Gastroesophageal sphincter (tissue), 4 donors: ENCODE results near the gene PES1. TPM values are rescaled to one million over a fixed set of nuclear protein-coding genes. Genes with fewer than 3 reads are reported as not detected.
"Not testable (repeated sequence)": the region's sequence is repeated elsewhere in the genome, so short reads cannot be mapped to it uniquely, and the experiment has no call there.

Experiments used
- ATAC-seq: fragments of 150-250 bp; one replicate; pipeline ENCODE4 v1.9.1; 2016; ENCODE audit warnings: mild to moderate bottlenecking, moderate library complexity
- H3K27ac ChIP-seq, 4 donors: fragments of 200-600 bp; sonication (generic) in 3 of 4; 1 replicate in 3 of 4; 2 replicates in 1 of 4; pipeline ENCODE4 v1.5.1; 2016 to 2019
- H3K27me3 ChIP-seq: fragments of 200-600 bp; sonication (generic); one replicate; pipeline ENCODE4 v1.5.1; 2019
- H3K36me3 ChIP-seq, 2 donors: fragments of 200-600 bp; sonication (generic); one replicate each; pipeline ENCODE4 v1.5.1; 2019; ENCODE audit warnings: control low read depth in 1 of 2
- H3K4me1 ChIP-seq, 3 donors: fragments of 200-600 bp; sonication (generic); 1 replicate in 2 of 3; 2 replicates in 1 of 3; pipeline ENCODE4 v1.5.1; 2016 to 2019; ENCODE audit warnings: control low read depth in 2 of 3
- H3K4me3 ChIP-seq, 2 donors: fragments of 200-600 bp; sonication (generic); one replicate each; pipeline ENCODE4 v1.5.1; 2019; ENCODE audit warnings: mild to moderate bottlenecking in 1 of 2, moderate library complexity in 1 of 2
- H3K9me3 ChIP-seq, 3 donors: fragments of 200-600 bp; sonication (generic); one replicate each; pipeline ENCODE4 v1.5.1; 2017 to 2019; ENCODE audit warnings: control low read depth in 2 of 3
- EP300 ChIP-seq: sonication (generic); formaldehyde crosslinking; IDR thresholded peaks from one replicate; pipeline ENCODE4 v1.6.1; 2017; ENCODE audit warnings: antibody characterized with exemption, mild to moderate bottlenecking
- POLR2A ChIP-seq, 2 donors: fragments of 450-650 bp; IDR thresholded peaks; one replicate each; pipeline ENCODE4 v1.6.1; 2017; ENCODE audit warnings: antibody characterized with exemption in 2 of 2, mild to moderate bottlenecking in 2 of 2, moderate library complexity in 1 of 2
- POLR2AphosphoS5 ChIP-seq: sonication (generic); formaldehyde crosslinking; IDR thresholded peaks from one replicate; pipeline ENCODE4 v1.6.1; 2017; ENCODE audit warnings: antibody characterized with exemption
- WGBS, 2 donors: methylation state at CpG; one replicate each; pipeline ENCODE4 v1.1.5; 2018; ENCODE audit warnings: low coverage in 1 of 2; 5-methylcytosine and 5-hydroxymethylcytosine counted together
- total RNA-seq, 4 donors: library from RNA; depleted of rRNA; stranded (reverse); fragments of >200 nt; gene quantifications; one replicate each; pipeline ENCODE4 v1.1.0, GENCODE V29; 2016
- TF ChIP-seq, protein P1 (sequence below), 4 experiments: fragments of 200-600 bp in 2 of 4; fragments of 450-650 bp in 2 of 4; sonication (generic) in 1 of 4; IDR thresholded peaks; one replicate each; pipeline ENCODE4 v1.5.1; 2017 to 2019; ENCODE audit warnings: antibody characterized with exemption in 4 of 4, mild to moderate bottlenecking in 2 of 4, moderate library complexity in 2 of 4

Gene PES1
- total RNA-seq, 4 donors from 2014 or later = 35.5 to 48.9 (median 39.8) TPM

- WGBS, 2 donors = 37 to 44% methylated on average over 3 to 5 of the region's 10 CpGs
- no peak for ATAC-seq
- TF ChIP-seq POLR2AphosphoS5 = no peak
- TF ChIP-seq EP300 = no peak
- TF ChIP-seq POLR2A (IDR thresholded peaks at IDR 0.05) = no peak
- TF ChIP-seq, protein P1, sequence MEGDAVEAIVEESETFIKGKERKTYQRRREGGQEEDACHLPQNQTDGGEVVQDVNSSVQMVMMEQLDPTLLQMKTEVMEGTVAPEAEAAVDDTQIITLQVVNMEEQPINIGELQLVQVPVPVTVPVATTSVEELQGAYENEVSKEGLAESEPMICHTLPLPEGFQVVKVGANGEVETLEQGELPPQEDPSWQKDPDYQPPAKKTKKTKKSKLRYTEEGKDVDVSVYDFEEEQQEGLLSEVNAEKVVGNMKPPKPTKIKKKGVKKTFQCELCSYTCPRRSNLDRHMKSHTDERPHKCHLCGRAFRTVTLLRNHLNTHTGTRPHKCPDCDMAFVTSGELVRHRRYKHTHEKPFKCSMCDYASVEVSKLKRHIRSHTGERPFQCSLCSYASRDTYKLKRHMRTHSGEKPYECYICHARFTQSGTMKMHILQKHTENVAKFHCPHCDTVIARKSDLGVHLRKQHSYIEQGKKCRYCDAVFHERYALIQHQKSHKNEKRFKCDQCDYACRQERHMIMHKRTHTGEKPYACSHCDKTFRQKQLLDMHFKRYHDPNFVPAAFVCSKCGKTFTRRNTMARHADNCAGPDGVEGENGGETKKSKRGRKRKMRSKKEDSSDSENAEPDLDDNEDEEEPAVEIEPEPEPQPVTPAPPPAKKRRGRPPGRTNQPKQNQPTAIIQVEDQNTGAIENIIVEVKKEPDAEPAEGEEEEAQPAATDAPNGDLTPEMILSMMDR (IDR thresholded peaks at IDR 0.05) = no peak
These were observed 30.1 kb downstream of the PES1 start for GRCh38 chr22:30561402-30562189.

GRCh38 chr22:30560643-30561202 lies 31.0 kb downstream of the PES1 start:
- H3K4me1 ChIP-seq, H3K4me3 ChIP-seq, H3K27ac ChIP-seq, H3K36me3 ChIP-seq, H3K9me3 ChIP-seq, ATAC-seq: not testable (repeated sequence)
- H3K27me3 ChIP-seq = peaks cover 12% of the 10 kb centered on the region
- 83 to 94% methylated on average over 2 to 7 of the region's 11 CpGs for WGBS, 2 donors

More at GRCh38 chr22:30561402-30562189, 30.1 kb downstream of the PES1 start:
- H3K4me1 ChIP-seq = no peaks in the 10 kb centered on the region
- no peaks in the 10 kb centered on the region for H3K9me3 ChIP-seq
- no peak overlapping the region for H3K27ac ChIP-seq
- H3K4me3 ChIP-seq = no peak overlapping the region
- no peaks in the 10 kb centered on the region for H3K36me3 ChIP-seq
- H3K27me3 ChIP-seq = peaks cover 15% of the 10 kb centered on the region

DNA sequence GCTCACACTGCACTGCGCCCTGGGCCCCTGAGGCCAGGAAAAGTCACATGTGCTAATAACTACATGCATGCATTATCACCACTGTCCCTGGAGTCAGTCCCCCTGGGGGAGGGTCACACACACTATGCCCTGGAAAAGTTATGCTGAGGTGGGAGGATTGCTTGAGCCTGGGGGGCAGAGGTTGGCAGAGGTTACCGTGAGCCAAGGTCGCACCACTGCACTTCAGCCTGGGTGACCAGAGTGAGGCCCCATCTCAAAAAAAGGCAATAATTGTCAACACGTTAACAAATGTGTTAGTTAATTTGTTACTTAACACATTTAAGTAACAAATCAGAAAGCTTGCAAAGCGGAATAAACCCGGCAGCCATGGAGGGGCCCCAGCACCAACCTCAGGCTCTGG lies 31.8 kb downstream of the PES1 start:
- ATAC-seq = no peak
- peaks cover 12% of the 10 kb centered on the region for H3K27me3 ChIP-seq
- no peak overlapping the region for H3K4me3 ChIP-seq
- WGBS, 2 donors = 87 to 90% methylated on average over 2 to 5 of the region's 6 CpGs
- no peak overlapping the region for H3K27ac ChIP-seq
- TF ChIP-seq, protein P1 (IDR thresholded peaks at IDR 0.05) = no peak
- TF ChIP-seq POLR2A (IDR thresholded peaks at IDR 0.05) (no peak), POLR2AphosphoS5 (no peak), EP300 (no peak)
- H3K4me1 ChIP-seq = no peaks in the 10 kb centered on the region
- no peaks in the 10 kb centered on the region for H3K9me3 ChIP-seq
- H3K36me3 ChIP-seq = peaks cover 0 to 10% of the 10 kb centered on the region in 2 donors

DNA sequence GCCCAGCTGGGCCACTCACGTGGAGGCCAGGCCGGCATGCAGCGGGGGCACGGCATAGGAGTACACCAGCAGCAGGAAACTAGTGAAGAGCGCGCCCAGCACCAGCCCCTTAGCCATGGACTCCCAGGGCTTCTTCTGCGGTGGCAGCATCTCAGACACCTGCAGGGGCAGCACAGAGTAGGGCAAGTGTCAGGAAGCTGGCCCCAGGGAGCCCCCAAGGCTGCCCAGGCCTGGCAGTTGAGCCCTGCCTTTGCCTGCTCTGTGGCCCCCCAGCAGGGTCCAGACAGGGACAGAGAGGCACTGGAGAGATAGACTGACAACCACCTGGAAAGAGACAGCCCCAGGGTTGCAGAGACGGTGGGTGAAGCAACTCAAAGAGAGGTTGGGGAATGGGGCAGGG lies 34.5 kb downstream of the PES1 start:
- Histone ChIP-seq H3K27me3 (peaks cover 11% of the 10 kb centered on the region), H3K36me3 (peaks cover 0 to 11% of the 10 kb centered on the region in 2 donors), H3K27ac (no peak overlapping the region), H3K4me3 (no peak overlapping the region), H3K4me1 (no peaks in the 10 kb centered on the region), H3K9me3 (no peaks in the 10 kb centered on the region)
- TF ChIP-seq POLR2AphosphoS5 (no peak), EP300 (no peak), POLR2A (IDR thresholded peaks at IDR 0.05) (no peak)
- TF ChIP-seq, protein P1 (IDR thresholded peaks at IDR 0.05) = no peak
- ATAC-seq = no peak
- 33 to 92% methylated on average over 1 of the region's 8 CpGs for WGBS, 2 donors

GRCh38 chr22:30556388-30556787 lies 35.3 kb downstream of the PES1 start:
- Histone ChIP-seq H3K4me1 (no peaks in the 10 kb centered on the region), H3K4me3 (no peak overlapping the region), H3K36me3 (peaks cover 0 to 11% of the 10 kb centered on the region in 2 donors), H3K27ac (no peak overlapping the region), H3K27me3 (peaks cover 2% of the 10 kb centered on the region), H3K9me3 (no peaks in the 10 kb centered on the region)
- no peak for TF ChIP-seq POLR2AphosphoS5
- no peak for TF ChIP-seq POLR2A (IDR thresholded peaks at IDR 0.05)
- TF ChIP-seq, protein P1 (IDR thresholded peaks at IDR 0.05) = no peak
- TF ChIP-seq EP300 = no peak
- WGBS, 2 donors = 52 to 100% methylated on average over 1 to 3 of the region's 6 CpGs
- no peak for ATAC-seq
